ENCODE results near the gene OOEP.

The OOEP gene

GRCh38 chr6:73348550-73349204, 21.0 kb downstream of the OOEP start:
- TF ChIP-seq CTCF (IDR thresholded peaks at IDR 0.05; ENCODE audit: unreplicated experiment in 3 of 3): no peak
- peaks cover 23% of the 10 kb centered on the region for H3K27me3 Mint-ChIP-seq (ENCODE audit: low read depth)
- H3K9me3 Mint-ChIP-seq: no peaks in the 10 kb centered on the region
- H3K4me1 Mint-ChIP-seq: no peaks in the 10 kb centered on the region
- no peak overlapping the region for H3K27ac Mint-ChIP-seq
- no peaks in the 10 kb centered on the region for H3K36me3 Mint-ChIP-seq (ENCODE audit: low read depth)
- H3K4me3 Mint-ChIP-seq: no peak overlapping the region

DNA sequence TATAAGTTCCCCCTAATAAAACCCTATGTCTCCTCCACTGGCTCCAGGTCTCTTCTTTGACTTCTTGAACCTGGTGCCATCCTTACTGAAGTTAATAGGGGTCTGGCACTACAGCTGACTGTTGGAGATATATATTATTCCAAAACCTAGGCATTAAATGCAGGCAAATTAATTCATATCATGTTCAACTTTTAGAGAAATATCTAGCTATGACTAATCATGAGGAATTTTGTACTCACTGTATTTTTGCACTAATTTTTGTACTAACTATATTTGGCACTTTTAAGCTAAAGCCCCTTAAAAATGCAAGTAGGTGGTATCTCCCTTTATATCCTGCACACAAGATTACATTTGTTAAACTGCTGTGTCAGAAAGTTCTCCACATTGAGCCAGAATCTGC, 26.5 kb downstream of the OOEP start:
- H3K4me3 Mint-ChIP-seq: no peak overlapping the region
- no peaks in the 10 kb centered on the region for H3K36me3 Mint-ChIP-seq (ENCODE audit: low read depth)
- no peaks in the 10 kb centered on the region for H3K4me1 Mint-ChIP-seq
- no peaks in the 10 kb centered on the region for H3K9me3 Mint-ChIP-seq
- TF ChIP-seq CTCF (IDR thresholded peaks at IDR 0.05; ENCODE audit: unreplicated experiment in 3 of 3): no peak
- no peak overlapping the region for H3K27ac Mint-ChIP-seq
- H3K27me3 Mint-ChIP-seq (ENCODE audit: low read depth): peaks cover 2% of the 10 kb centered on the region

DNA sequence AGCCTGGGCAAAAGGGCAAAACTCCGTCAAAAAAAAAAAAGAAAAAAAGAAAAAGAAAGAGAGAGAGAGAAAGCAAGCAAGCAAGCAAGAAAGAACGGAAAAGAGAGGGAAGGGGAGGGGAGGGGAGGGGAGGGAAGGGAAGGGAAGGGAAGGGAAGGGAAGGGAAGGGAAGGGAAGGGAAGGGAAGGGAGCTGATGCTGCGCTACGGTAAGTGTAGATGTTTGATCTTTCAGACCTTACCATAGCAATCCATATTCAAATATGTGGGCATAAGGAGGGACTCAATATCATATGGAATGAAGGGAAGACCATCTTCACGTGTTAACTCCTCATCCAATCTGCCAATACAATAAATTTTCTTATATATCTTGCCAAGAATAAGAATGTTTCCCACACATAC, 27.5 kb downstream of the OOEP start:
- no peaks in the 10 kb centered on the region for H3K9me3 Mint-ChIP-seq
- no peak overlapping the region for H3K4me3 Mint-ChIP-seq
- no peaks in the 10 kb centered on the region for H3K36me3 Mint-ChIP-seq (ENCODE audit: low read depth)
- TF ChIP-seq CTCF (IDR thresholded peaks at IDR 0.05; ENCODE audit: unreplicated experiment in 3 of 3): no peak
- H3K27ac Mint-ChIP-seq: no peak overlapping the region
- H3K27me3 Mint-ChIP-seq (ENCODE audit: low read depth): no peaks in the 10 kb centered on the region
- no peaks in the 10 kb centered on the region for H3K4me1 Mint-ChIP-seq

DNA sequence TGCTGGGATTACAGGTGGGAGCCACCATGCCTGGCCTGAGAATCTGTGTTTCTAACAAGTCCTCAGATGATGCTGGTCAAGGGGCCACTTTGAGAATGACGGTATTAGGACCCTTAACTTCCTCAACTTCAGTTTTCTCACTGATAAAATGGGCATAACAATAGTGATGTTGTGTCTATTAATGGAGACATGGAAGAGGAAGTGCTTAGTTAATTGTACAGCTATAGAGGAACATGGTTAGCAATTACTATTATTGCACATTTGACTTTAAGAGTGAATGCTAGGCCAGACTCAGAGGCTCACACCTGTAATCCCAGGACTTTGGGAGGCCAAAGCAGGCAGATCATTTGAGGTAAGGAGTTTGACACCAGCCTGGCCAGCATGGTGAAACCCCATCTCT, 28.4 kb downstream of the OOEP start:
- no peaks in the 10 kb centered on the region for H3K4me1 Mint-ChIP-seq
- no peaks in the 10 kb centered on the region for H3K36me3 Mint-ChIP-seq (ENCODE audit: low read depth)
- H3K27me3 Mint-ChIP-seq (ENCODE audit: low read depth): no peaks in the 10 kb centered on the region

DNA sequence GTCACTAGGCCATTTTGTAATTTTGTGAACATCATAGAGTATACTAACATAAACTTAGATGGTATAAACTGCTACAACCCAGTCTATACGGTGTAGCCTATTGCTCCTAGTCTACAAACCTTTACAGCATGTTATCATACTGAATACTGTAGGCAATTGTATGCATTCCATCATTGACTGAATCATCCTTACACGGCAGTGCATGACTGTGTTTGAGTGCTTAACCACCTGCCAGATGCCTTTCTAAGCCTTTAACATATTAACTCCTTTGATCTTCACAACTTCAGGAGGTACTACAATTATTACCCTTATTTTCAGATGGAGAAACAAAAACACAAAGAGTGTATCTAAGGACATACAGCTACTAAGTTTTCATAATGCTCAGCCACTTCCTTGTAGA, 29.6 kb downstream of the OOEP start:
- H3K27me3 Mint-ChIP-seq (ENCODE audit: low read depth): no peaks in the 10 kb centered on the region
- H3K9me3 Mint-ChIP-seq: no peaks in the 10 kb centered on the region
- no peaks in the 10 kb centered on the region for H3K36me3 Mint-ChIP-seq (ENCODE audit: low read depth)
- no peaks in the 10 kb centered on the region for H3K4me1 Mint-ChIP-seq
- no peak for TF ChIP-seq CTCF (IDR thresholded peaks at IDR 0.05; ENCODE audit: unreplicated experiment in 3 of 3)
- no peak overlapping the region for H3K27ac Mint-ChIP-seq
- no peak overlapping the region for H3K4me3 Mint-ChIP-seq

More for the DNA sequence above, 28.4 kb downstream of the OOEP start:
- no peak overlapping the region for H3K27ac Mint-ChIP-seq
- no peaks in the 10 kb centered on the region for H3K9me3 Mint-ChIP-seq
- no peak overlapping the region for H3K4me3 Mint-ChIP-seq
- no peak for TF ChIP-seq CTCF (IDR thresholded peaks at IDR 0.05; ENCODE audit: unreplicated experiment in 3 of 3)

GRCh38 chr6:73339340-73339739, 30.4 kb downstream of the OOEP start:
- TF ChIP-seq CTCF (IDR thresholded peaks at IDR 0.05; ENCODE audit: unreplicated experiment in 3 of 3): no peak
- no peaks in the 10 kb centered on the region for H3K36me3 Mint-ChIP-seq (ENCODE audit: low read depth)
- no peak overlapping the region for H3K27ac Mint-ChIP-seq
- H3K9me3 Mint-ChIP-seq: no peaks in the 10 kb centered on the region
- H3K27me3 Mint-ChIP-seq (ENCODE audit: low read depth): no peaks in the 10 kb centered on the region
- H3K4me1 Mint-ChIP-seq: no peaks in the 10 kb centered on the region
- H3K4me3 Mint-ChIP-seq: no peak overlapping the region
